GM18520 (cell line): ENCODE measurements around the gene CHIC2.
A peak's percentile ranks its signal among the peaks of the same experiment; 100 is the strongest.
"Not testable (repeated sequence)": the region's sequence is repeated elsewhere in the genome, so short reads cannot be mapped to it uniquely, and the experiment has no call there.

Experiments
- ATAC-seq: cut with Tn5 transposase; IDR thresholded peaks from one replicate; pipeline ENCODE4 v1.9.1; 2021; ENCODE audit not compliant: unreplicated experiment

Gene CHIC2

DNA sequence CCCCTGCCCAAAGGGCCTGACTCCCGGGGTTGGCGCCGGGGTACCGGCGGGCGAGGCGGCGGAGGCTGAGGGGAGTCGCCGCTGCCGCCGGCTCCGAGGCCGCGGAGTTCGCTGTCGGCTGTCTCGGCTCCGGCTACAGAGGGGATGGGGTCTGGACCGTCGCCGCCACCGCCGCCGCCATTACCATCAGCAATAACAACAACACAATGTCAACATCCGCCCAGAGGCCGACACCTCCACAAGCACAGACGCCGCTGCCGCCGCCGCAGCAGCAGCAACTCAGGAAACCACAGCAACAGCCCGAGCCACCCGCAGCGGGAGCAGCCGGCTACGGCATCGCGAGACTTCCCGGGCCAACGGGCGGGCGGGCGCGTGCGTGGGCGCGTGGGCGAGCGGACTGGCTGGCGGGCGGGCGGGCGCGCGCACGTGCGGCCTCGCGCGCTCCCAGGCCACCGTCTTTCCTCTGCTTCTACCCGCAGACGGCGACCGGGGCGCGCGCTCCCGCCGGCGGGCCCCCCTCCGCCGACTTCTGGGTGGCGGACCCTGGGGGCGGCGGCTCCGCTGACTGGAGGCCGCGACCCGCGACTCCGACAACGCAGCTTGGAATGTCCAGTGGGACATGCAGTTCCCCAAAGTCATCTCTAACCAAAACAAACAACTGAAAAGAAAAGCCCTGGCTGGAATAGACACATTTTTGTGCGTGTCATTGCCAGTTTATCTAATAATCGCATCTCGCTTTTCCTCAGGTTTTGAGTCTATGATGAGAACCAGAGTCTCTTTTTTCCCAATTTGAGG is at the start of gene CHIC2:
Gene CHIC2 (minus strand): TSS at position 289 of the 795 bp plus-strand sequence. CDS start 305 bp downstream, outside the sequence.
- ATAC-seq: peak; percentile 96

DNA sequence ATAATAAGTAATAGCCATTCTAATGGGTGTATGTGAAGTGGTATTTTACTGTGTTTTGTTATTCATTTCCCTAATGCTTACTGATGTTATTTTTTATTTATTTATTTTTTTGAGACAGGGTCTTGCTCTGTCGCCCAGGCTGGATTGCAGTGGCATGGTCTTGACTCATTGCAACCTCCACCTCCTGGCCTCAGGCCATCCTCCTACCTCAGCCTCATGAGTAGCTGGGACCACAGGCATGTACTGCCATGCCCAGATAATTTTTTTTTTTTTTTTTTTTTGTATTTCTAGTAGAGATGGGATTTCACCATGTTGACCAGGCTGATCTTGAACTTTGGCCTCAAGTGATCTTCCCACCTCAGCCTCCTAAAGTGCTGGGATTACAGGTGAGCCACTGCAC is 48.8 kb upstream of the CHIC2 start:
- ATAC-seq: not testable (repeated sequence)

DNA sequence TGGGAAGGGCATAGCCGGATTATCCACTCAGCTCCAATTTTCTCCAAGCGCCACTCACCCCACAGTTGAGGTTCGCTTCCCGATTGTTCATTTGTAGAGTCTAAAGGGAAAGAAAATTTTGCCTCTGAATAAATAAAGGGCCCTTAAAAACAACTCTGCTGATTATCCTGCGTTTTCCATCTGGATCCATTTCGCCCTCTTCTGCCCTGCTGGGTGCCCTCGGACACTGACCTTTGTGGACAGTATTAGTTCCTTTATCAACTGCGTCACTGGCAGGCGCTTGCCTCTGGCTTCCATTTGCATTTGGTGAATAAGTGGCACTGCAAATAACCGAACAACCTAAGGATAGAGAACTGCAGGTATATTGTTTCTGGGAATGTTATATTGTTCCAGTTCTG is 45.6 kb upstream of the CHIC2 start:
- ATAC-seq: no peak

DNA sequence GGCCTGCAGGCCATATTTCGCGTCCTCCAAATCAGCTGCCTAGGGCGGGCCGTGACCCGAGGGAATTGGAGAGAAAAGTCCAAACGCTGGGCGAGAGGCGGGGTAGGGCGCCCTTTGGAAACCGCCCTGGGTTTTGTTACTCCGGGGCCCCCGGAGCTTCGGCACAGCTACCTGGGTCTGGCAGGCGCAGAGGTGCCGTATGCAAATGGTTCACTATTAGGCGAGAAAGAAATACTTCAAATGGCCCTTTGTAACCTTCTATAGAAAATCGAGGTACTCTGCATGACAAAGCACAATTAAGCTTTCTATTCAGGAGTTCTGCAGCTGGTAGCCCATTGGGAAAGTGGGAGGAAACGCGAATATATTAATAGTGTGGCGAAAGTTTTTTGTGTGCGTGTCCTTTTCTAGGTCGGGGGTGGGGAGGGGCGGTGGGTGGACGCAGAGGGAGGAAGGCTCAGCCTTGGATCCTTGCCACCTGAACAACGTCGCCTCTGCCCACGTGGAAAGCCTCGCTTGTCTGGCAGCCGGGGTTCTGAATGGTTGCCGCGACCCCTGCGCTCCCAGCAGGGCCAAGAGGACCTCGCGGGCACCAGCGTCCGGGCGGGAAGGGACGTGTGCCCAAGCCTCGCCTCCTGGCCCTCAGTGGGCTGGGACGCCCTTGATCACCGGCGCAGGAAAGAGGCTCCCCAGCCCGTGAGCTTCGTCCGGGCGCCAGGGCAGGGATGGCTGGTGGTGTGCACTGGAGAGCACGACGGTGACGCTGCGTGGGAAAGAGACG is 45.0 kb upstream of the CHIC2 start:
- no peak for ATAC-seq

DNA sequence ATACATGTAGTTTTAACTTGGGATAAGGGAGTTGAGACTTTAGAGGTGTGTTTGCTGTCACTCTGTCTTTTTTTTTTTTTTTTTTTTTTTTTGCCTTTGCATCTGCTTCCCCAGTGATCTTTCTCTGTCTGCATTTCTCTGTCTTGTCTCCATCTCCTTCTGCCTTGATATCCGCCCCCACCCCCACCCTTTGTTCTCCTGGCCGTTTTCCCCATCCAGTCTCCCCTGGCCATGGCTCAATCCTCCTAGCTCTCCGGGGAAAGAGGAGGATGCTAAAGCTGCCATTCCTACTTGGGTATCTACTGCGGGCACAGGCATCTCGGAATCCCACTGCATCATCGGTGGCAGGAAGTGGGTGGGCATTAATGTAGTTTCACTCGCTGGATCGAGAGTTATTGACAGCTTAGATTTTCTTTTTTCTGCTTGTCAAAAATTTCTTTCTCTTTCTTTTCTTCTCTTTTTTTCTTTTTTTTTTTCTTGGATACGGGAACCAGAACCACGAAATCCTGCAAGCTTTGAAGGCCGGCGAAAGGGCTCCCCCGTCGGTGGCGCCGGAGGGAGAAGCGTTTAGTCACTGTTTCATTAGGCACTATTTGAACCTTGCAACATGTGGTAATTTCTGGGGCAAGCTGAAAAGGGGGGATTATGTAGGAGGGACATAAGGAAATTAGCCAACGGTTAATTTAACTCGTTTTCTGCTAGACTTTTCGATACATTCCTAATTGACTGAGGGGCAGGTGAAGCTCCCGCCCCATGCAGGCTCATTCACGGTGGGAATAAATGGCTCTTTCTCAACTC is 43.7 kb upstream of the CHIC2 start:
- ATAC-seq: no peak

DNA sequence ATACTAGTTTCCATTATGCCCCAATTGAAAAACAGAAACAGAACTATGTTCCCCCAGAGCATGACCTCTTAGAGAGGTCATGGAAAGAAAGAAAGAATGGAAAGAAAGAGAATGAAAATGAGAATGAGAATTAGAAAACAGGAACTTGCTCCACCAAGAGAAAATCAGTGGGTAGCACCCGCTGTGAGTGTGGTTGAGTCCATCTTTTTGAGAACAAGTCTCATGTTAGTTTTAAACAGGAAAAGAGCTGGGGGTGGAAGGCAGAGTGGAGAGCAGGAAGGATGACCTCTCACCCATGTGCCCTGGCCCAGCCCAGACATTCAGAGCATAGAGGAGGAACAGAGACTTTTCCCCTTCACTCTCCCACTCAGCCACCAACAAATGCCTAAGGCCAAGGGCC is 40.5 kb upstream of the CHIC2 start:
- ATAC-seq: no peak

DNA sequence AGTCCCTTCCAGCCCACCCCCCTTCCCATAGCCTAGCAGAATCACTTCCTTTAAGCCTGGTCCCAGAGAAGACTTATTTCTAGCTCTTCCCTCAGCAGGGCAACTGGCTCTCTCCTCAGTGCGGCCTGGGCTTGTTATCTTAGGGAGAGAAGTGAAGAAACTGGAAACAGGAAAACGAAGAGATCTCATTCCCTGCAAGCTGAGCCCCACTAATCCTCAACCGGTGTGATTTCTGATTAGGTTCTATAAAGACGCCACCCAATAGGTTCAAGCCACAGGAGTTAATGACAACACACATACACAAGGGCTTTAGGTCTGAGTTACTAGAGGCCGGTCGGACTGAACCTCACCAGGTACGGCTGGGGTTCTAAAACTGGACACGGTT is 38.8 kb upstream of the CHIC2 start:
- ATAC-seq: no peak

DNA sequence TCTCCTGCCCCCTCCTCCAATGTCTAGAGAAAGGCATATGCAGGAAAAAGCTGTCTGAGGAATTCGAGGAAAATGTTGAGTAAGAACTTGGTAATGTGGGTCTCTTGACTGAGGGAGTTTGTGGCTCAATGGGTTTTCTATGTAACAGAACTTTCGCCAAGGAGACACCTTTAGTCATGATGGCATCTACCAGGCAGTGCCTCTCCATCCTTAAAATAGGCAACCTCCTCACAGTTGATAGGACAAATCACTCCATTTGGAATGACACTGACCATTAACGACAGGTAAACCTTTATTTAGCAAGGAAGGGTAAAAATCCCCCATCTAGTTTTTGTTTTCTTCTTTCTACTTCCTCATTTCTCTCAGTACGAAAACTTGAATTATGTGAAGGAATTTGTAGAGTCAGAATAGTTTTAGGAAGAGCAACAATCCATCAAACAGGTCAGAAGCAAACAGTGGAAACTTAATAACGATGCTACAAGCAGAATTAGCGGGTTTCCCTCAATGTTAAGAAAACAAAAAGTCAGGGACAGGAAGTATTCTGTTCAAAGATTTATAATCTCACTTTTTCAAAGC is 38.2 kb upstream of the CHIC2 start:
- no peak for ATAC-seq

DNA sequence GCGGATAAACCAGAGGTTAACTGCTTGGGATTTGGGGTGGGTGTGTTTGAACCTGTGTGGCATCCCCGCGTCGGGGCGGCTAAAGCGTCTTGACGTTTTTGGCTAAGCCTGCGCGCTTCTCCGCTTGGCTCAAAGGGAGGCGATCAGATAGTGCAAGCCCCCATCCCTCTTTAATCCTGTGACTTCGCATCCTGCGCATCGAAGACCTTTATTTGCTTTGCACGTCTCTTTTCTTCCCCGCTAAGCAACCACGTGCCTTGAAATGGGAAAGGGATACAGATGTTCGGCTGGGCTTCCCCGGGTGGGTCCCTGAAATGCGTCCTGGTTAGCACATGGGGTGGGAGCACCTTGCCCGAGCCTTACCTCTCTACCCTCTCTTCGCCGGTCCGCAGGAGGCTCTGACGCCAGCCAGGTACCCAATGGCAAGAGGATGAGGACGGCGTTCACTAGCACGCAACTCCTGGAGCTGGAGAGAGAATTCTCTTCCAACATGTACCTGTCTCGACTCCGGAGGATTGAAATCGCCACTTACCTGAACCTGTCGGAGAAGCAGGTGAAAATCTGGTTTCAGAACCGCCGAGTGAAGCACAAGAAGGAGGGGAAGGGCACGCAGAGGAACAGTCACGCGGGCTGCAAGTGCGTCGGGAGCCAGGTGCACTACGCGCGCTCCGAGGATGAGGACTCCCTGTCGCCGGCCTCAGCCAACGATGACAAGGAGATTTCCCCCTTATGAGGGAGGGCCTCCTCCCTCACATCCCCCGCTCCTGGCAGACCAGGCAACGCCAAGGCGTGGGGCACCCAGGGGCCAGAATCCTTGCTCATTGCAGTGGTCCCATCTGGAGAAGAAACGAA is 37.0 kb upstream of the CHIC2 start:
- ATAC-seq: no peak

DNA sequence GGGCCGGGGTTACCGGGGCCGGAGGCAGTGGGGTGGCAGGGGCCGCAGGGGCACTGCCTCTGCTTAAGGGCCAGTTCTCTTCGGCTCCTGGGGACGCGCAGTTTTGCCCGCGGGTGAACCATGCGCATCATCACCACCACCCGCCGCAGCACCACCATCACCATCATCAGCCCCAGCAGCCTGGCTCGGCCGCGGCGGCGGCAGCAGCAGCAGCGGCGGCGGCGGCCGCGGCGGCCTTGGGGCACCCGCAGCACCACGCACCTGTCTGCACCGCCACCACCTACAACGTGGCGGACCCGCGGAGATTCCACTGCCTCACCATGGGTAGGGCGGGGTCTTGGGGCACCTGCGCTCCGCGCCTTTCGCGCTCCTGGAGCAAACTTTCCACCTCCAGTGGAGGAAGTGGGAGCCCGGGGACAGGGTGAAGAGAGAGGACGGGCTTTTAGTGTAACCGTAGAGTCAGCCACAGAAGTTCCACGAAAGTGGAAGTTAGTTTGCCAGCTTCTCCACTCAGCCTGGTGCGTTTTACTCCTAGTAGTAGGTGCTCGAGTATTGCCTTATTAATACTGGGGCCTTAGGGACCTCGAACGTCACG is 36.3 kb upstream of the CHIC2 start:
- no peak for ATAC-seq

DNA sequence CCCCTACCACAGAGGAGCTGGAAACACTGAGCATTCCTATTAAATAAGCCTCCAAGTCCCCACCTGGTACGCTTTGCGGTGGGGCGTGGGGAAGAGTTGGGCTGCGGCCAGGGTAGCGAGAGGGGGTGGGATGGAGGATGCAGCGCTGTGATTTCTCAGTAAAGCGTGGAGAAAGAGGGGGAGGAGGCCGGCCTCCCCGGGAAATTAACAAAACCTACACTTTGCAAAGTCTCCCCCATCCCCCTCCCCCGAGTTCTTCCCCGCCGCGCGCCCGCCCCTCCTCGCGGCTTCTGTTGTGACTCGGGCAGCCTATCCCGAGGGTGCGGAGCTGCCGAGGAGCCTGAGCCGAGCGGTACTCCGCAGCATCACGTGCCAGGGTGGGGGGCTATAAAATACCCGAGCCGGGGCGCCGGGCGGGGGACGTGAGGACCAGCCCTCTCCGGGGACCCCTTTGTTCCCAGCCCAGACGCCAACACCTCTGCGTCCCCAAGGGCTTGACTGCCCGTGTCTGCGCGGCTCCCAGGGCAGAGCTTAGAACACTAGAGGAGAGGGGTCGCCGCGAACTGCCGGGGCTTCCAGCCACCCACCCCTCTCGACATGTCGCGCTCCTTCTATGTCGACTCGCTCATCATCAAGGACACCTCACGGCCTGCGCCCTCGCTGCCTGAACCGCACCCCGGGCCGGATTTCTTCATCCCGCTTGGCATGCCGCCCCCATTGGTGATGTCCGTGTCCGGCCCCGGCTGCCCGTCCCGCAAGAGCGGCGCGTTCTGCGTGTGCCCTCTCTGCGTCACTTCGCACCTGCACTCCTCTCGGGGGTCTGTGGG is 35.6 kb upstream of the CHIC2 start, which contains the start of gene GSX2:
Gene GSX2 (plus strand): TSS at position 416 of the 827 bp plus-strand sequence. CDS start 182 bp downstream, at position 598.
- no peak for ATAC-seq

DNA sequence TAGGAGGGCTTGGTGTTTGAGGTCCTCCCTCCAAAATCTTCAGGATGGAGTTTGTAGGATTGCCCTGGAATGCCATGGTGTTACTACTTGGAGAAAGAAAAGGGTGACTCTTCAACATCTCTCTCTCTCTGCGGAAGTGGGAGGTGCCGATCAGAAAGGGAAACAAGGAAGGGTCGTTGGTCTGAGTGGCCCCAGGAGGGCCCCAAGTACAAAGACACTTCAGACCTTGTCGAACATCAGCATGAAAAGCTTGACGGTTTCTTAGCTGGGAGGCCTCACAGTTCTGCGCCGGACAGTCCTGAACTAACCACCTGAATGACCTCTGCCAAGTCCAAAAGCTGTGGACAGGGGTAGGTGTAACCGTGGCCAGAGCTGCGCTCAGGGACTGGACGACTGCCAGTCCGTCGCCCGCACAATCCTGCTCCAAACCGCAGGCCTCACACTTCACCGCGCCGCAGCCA is 34.9 kb upstream of the CHIC2 start:
- ATAC-seq: no peak

DNA sequence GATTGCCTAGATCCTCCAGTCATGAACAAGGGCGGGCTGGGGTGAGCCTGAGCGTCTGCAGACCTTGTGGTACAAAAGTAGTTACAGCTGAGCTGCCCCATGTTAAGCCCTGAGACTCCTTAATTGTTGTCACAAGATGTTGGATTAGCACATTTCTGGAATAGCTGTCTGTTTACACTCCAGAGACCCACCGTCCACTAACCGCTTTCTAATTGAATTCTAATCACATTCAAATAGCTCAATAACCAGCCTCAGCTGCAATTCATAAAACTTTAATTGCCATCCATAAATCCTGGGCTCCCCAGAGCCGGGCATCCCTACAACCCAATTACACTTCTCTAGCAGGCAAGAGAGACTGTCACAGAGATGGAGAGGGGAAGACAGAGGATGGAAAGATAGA is 34.0 kb upstream of the CHIC2 start:
- no peak for ATAC-seq

DNA sequence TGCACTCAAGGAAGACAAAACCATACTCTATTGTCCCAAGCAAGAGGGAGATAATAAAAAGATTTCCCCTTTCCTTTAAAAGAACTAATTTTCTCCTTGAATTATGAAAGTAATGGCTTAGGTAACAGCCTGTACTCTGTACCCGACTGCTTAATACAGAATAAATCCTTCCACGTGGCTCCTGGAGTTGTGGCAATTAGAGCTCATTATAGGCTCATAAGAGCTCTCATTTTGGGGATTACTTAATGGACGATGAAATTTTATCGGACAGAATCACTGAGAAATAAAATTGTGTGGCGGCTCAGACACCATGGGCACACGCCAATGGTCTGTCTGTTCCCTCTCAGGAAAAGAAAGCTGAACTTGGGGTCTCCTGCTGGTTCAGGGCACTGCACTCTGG is 32.7 kb upstream of the CHIC2 start:
- ATAC-seq: no peak

DNA sequence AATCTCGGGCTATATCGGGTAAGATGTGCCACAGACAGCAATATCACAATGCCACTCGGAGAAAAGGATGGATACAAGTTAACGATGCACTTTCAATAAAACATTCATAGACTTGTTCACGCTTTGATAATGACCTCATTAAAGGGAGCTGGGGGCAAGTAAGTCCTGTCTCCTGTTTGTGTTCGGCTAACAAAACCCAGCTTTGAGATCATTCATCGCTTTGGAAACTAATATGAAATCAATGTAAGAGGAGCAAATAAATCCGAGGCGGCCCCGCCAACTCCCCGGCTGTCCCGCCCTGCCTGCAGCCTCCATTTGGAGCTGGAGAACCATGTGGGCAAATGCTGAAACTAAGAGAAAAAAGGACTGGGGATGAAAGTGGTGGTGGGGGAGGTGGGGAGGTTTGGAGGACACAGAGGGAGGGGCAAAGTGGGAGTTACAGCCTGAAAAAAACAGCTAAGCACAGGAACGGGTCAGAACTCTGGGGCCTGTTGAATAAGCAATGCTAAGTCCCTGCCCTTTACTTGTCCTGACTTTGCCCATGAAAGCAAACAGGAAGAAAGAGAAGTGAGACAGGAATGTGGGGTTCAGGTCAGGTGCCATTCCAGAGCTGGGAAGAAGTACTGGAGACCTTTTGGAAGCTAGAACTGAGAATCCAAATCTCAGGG is 32.0 kb upstream of the CHIC2 start:
- ATAC-seq: no peak

DNA sequence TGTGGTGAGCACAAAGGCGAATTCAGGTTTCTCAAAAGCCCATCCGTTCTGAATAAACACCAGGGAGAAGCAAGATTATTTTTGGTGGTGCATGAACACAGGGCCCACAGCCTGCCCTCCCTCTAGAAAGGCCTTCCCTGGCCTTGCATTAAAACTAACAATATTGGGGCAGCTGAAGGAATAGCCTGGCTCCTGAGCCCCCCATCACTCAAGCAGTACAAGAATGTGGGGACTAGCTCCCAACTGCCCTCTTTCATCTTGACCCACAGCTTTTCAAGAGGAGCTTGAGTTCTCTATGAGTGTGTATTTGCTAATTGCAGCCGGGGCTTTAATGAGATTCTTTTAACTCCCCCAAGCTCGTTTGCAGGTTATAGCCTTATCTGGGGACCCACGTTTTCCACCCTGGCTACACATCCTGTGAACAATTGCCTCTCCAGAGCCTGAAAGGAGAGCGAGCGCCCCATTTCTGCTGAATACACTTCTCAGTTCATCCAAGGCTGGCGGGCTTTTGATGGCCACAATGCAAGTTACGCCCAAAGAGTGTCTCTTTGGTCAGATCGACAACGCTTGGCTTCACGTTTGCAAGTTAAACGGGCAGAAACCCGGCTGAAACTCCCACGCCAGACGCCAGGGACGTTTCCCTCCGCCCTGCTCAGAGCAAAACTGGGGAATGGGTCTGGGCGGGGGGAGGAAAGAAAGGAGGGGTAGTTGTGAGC is 30.9 kb upstream of the CHIC2 start:
- ATAC-seq: no peak

DNA sequence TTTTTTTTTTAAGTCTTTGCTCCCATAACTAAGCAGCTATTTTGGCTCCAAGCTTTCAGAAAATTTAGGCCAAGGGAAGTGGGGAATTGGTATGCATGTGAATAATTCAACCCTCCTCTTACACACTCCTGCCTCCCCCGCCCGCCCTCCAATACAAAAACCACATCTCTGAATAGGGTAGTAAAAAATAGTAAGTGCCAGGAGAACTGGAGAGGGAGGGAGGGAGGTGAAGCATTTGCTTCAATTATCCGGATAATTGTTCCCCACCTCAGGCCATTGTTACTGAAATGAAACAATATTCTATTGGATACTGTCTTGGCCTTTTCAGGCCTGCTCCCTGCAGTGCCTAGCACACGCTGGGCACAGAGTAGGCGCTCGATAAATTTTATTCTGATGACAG is 30.0 kb upstream of the CHIC2 start:
- no peak for ATAC-seq
